Diencephalon (tissue), 1 donor: ENCODE data around the gene MNAT1. TPM values are rescaled to one million over a fixed set of nuclear protein-coding genes. Genes with fewer than 3 reads are reported as not detected.

Experiments used
- small RNA-seq: library from RNA; depleted of rRNA; stranded (forward); fragments of <200 nt; gene quantifications from one replicate; pipeline ENCODE3, GENCODE V24; 2014
- total RNA-seq: library from RNA; depleted of rRNA; stranded (reverse); fragments of >200 nt; gene quantifications from one replicate; pipeline ENCODE4 v1.2.3, GENCODE V29; 2014

The MNAT1 gene
- total RNA-seq: 93.0 TPM

GRCh38 chr14:60734465-60735242 is at the start of gene MNAT1:
TSS of gene MNAT1 (plus strand) at chr14:60734761. CDS start at chr14:60734863, 102 bp downstream.

GRCh38 chr14:60723907-60724618 is 10.5 kb upstream of the MNAT1 start, which contains the start of gene SIX4:
TSS of gene SIX4 (minus strand) at chr14:60724351. CDS start at chr14:60724074, 277 bp downstream.

GRCh38 chr14:60980811-60981632 is 246.5 kb downstream of the MNAT1 start, which contains the start of the genes SLC38A6 and TRMT5:
TSS of gene SLC38A6 (plus strand) at chr14:60981245. CDS start at chr14:60981278, 33 bp downstream.
TSS of gene TRMT5 (minus strand) at chr14:60981079. CDS start at chr14:60980973, 106 bp downstream.

Small RNA genes within 50 kb of the gene (small RNA-seq; reads per million reads assigned to genes)
- not detected for gene RNU6-398P

Other genes starting within 250 kb of the MNAT1 start
- 0.92 TPM for gene C14orf39, start 248.7 kb upstream of the MNAT1 start, total RNA-seq
- gene SIX6, start 225.6 kb upstream of the MNAT1 start, total RNA-seq: 0.69 TPM
- 0.46 TPM for gene SIX1, start 85.3 kb upstream of the MNAT1 start, total RNA-seq
- 0.92 TPM for gene SIX4, start 10.4 kb upstream of the MNAT1 start, total RNA-seq
- gene TRMT5, start 246.3 kb downstream of the MNAT1 start, total RNA-seq: 22.8 TPM
- gene SLC38A6, start 246.5 kb downstream of the MNAT1 start, total RNA-seq: 78.7 TPM